Esophagus squamous epithelium (tissue), 5 donors: ENCODE data around the gene DCP1A. TPM values are rescaled to one million over a fixed set of nuclear protein-coding genes. Genes with fewer than 3 reads are reported as not detected.

Experiments used
- DNase-seq: peaks from one replicate; lab custom pipeline; 2025; lab: John Stamatoyannopoulos, UW
- H3K27ac ChIP-seq, 4 donors: fragments of 200-600 bp; sonication (generic); one replicate each; pipeline ENCODE4 v1.5.1; 2016 to 2019; ENCODE audit warnings: mild to moderate bottlenecking in 1 of 4
- H3K27me3 ChIP-seq, 4 donors: fragments of 200-600 bp; sonication (generic); 1 replicate in 3 of 4; 2 replicates in 1 of 4; pipeline versions ENCODE4 v1.5.1 to v1.6.0; 2017 to 2021; ENCODE audit warnings: antibody characterized with exemption in 1 of 4
- H3K36me3 ChIP-seq, 3 donors: fragments of 200-600 bp; sonication (generic); one replicate each; pipeline ENCODE4 v1.5.1; 2016 to 2019
- H3K4me1 ChIP-seq, 3 donors: fragments of 200-600 bp; sonication (generic); one replicate each; pipeline ENCODE4 v1.5.1; 2017 to 2019
- H3K4me3 ChIP-seq, 4 donors: fragments of 200-600 bp; sonication (generic); 1 replicate in 3 of 4; 2 replicates in 1 of 4; pipeline ENCODE4 v1.5.1; 2016 to 2019; ENCODE audit warnings: mild to moderate bottlenecking in 2 of 4, moderate library complexity in 1 of 4
- H3K9me3 ChIP-seq, 3 donors: fragments of 200-600 bp; sonication (generic); one replicate each; pipeline ENCODE4 v1.5.1; 2016 to 2019
- CTCF ChIP-seq, 6 experiments: fragments of 450-650 bp in 4 of 6; fragments of 200-600 bp in 2 of 6; sonication (generic) in 2 of 6; IDR thresholded peaks; one replicate each; pipeline ENCODE4 v1.5.1; 2016 to 2019; ENCODE audit warnings: antibody characterized with exemption in 6 of 6, mild to moderate bottlenecking in 4 of 6, moderate library complexity in 4 of 6
- POLR2A ChIP-seq, 4 donors: fragments of 450-650 bp; IDR thresholded peaks; one replicate each; pipeline ENCODE4 v1.6.1; 2017; ENCODE audit warnings: antibody characterized with exemption in 4 of 4, mild to moderate bottlenecking in 4 of 4, moderate library complexity in 3 of 4
- WGBS, 2 donors: methylation state at CpG; one replicate each; pipeline ENCODE4 v1.1.5; 2018; 5-methylcytosine and 5-hydroxymethylcytosine counted together
- intact Hi-C: fragments of 100-400 bp; cut with DNase I; formaldehyde crosslinking; loops from one replicate; pipeline ENCODE4 v1.15.0; 2022
- total RNA-seq, 4 donors: library from RNA; depleted of rRNA; stranded (reverse); fragments of >200 nt; gene quantifications; one replicate each; pipeline ENCODE4 v1.1.0, GENCODE V29; 2016
- donor health status: DM: yes; HTN: yes; CAD: no.

Gene DCP1A
- total RNA-seq, 4 donors from 2014 or later, result 12.7 to 17.4 (median 14.2) TPM

GRCh38 chr3:53250881-53251605 is 96.3 kb downstream of the DCP1A start:
- H3K27ac ChIP-seq, result peak overlapping the region; percentile 15 to 92 (median 69)
- WGBS, 2 donors, result 60% methylated on average over 1 of the region's 4 CpGs; no CpG with 5 or more reads in 1 of the 2 donors
- intact Hi-C loops, result no loop called here
- TF ChIP-seq POLR2A (IDR thresholded peaks at IDR 0.05), result no peak
- TF ChIP-seq CTCF (IDR thresholded peaks at IDR 0.05), result no peak
- H3K4me1 ChIP-seq, result peaks cover 47 to 87% (median 47%) of the 10 kb centered on the region in 3 donors
- no peak overlapping the region for H3K4me3 ChIP-seq
- no peaks in the 10 kb centered on the region for H3K9me3 ChIP-seq
- peaks cover 0 to 25% (median 0%) of the 10 kb centered on the region in 3 donors for H3K36me3 ChIP-seq
- no peaks in the 10 kb centered on the region for H3K27me3 ChIP-seq
- DNase-seq, result no peak

- peak overlapping the region in 2 of 4 donors; percentile 36 to 55 for H3K27ac ChIP-seq
- TF ChIP-seq POLR2A (IDR thresholded peaks at IDR 0.05), result no peak
- no peak for TF ChIP-seq CTCF (IDR thresholded peaks at IDR 0.05)
Observed at GRCh38 chr3:53250453-53250852, 96.9 kb downstream of the DCP1A start.

GRCh38 chr3:53248161-53248560 is 99.2 kb downstream of the DCP1A start:
- H3K27ac ChIP-seq, result no peak overlapping the region
- 71 to 76% methylated on average over 4 to 6 of the region's 6 CpGs for WGBS, 2 donors
- TF ChIP-seq POLR2A (IDR thresholded peaks at IDR 0.05) (no peak), CTCF (IDR thresholded peaks at IDR 0.05) (no peak)
- H3K36me3 ChIP-seq, result peaks cover 0 to 41% (median 0%) of the 10 kb centered on the region in 3 donors
- H3K4me3 ChIP-seq, result no peak overlapping the region
- no peaks in the 10 kb centered on the region for H3K9me3 ChIP-seq
- intact Hi-C loops, result no loop called here
- no peak for DNase-seq
- no peaks in the 10 kb centered on the region for H3K27me3 ChIP-seq
- H3K4me1 ChIP-seq, result peaks cover 45 to 92% (median 56%) of the 10 kb centered on the region in 3 donors

More at GRCh38 chr3:53250453-53250852, 96.9 kb downstream of the DCP1A start:
- peak overlapping the region in 1 of 4 donors; percentile 14 for H3K4me3 ChIP-seq
- intact Hi-C loops, result no loop called here
- no peaks in the 10 kb centered on the region for H3K27me3 ChIP-seq
- H3K4me1 ChIP-seq, result peaks cover 46 to 90% (median 47%) of the 10 kb centered on the region in 3 donors
- no peaks in the 10 kb centered on the region for H3K9me3 ChIP-seq
- WGBS, 2 donors, result 77 to 100% methylated on average over 2 to 3 of the region's 3 CpGs
- DNase-seq, result no peak
- peaks cover 0 to 31% (median 0%) of the 10 kb centered on the region in 3 donors for H3K36me3 ChIP-seq

- WGBS, 2 donors, result 59 to 86% methylated on average over 2 of the region's 2 CpGs
- Histone ChIP-seq H3K9me3 (no peaks in the 10 kb centered on the region), H3K36me3 (peaks cover 0 to 41% (median under 1%) of the 10 kb centered on the region in 3 donors), H3K4me1 (peaks cover 45 to 92% (median 59%) of the 10 kb centered on the region in 3 donors), H3K27ac (no peak overlapping the region), H3K4me3 (no peak overlapping the region), H3K27me3 (no peaks in the 10 kb centered on the region)
- TF ChIP-seq CTCF (IDR thresholded peaks at IDR 0.05), result no peak
- no peak for TF ChIP-seq POLR2A (IDR thresholded peaks at IDR 0.05)
- DNase-seq, result no peak
- intact Hi-C loops, result no loop called here
Observed at GRCh38 chr3:53247619-53248018, 99.7 kb downstream of the DCP1A start.

GRCh38 chr3:53244271-53244670 is 103.1 kb downstream of the DCP1A start:
- no peaks in the 10 kb centered on the region for H3K27me3 ChIP-seq
- 80 to 95% methylated on average over 2 to 4 of the region's 8 CpGs for WGBS, 2 donors
- DNase-seq, result no peak
- H3K4me1 ChIP-seq, result peaks cover 39 to 92% (median 46%) of the 10 kb centered on the region in 3 donors
- TF ChIP-seq POLR2A (IDR thresholded peaks at IDR 0.05) (no peak), CTCF (IDR thresholded peaks at IDR 0.05) (no peak)
- no peaks in the 10 kb centered on the region for H3K9me3 ChIP-seq
- no peak overlapping the region for H3K4me3 ChIP-seq
- H3K27ac ChIP-seq, result peak overlapping the region in 2 of 4 donors; percentile 55 to 84
- intact Hi-C loops, result no loop called here
- peaks cover 17 to 59% (median 26%) of the 10 kb centered on the region in 3 donors for H3K36me3 ChIP-seq
